HG03097 (cell line): ENCODE results near the gene IFIT3.

Experiments
- ATAC-seq: cut with Tn5 transposase; IDR thresholded peaks from one replicate; pipeline ENCODE4 v1.9.1; 2021; ENCODE audit not compliant: unreplicated experiment, low FRiP score

The IFIT3 gene

DNA sequence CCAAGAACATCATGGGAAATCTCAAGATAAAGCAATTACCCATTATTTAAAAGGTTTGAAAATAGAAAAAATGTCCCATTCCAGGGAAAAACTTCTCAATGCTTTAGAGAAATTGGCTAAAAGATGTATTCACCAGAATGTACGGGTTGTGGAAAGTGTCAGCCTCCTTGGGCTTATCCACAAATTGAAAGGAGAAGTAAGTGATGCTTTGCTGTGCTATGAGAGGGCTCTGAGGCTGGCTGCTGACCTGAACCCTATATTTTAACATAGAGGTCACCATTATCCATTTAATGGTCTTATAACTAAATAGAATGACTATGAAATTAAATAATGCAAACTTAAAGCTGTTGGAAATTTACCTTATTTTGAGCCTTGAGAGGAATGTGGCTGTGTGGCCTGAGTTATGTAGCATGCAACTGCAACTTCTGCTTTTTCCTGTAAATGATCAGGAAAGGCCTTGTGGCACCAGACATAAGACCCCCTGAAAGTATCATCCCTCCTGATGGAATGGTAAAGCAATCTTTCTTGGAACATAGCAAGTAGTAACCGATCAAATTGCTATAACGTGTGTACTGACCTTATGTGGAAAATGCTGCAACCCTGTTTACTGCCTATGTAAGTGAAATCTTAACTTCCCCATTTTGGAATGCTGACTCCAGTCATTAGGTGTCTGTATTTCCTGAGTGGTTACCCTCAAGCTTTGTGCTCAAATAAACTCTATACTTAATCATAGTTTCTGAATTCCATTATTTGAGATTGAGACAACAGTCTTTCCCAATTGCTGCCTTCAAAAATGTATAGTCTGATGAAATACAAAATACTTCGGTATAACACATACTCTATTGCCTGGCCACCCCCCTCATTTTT, 56.9 kb downstream of the IFIT3 start:
- no peak for ATAC-seq

DNA sequence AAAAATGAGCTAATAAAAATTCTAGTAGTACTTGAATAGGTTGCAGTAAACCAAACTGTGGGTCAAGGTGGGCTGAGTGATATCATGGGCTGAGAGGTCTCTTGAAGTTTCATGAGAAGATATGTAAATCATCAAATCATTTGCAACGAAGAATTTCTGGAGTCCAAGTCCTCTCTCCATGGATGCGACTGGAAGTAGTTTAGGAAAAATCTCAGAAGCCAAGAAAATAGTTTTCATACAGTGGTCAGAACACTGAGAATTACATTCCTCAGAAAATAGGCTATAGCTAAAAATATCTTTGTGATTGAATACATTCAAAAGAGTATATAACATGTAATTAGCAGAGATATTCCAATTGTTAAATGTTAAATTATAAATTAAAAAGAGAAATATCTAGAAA, 61.0 kb downstream of the IFIT3 start:
- no peak for ATAC-seq

DNA sequence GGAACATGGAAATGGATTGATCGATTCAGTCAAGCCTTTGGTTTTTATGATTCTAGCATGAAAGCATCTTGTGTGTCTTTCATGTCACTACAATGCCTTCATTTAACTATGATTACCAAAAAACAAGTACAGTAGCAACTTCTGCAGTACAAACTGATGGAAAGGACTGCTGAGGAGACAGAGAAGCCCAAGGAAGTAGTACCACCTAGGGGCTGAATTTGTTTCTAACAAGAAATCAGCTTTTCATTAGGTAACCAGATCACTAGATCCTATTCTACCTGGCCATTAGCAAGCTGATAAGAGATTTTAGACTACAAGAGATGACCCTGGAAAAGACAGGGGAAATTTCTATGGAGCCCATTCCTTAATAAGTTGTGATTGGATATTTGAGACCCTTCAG, 61.5 kb downstream of the IFIT3 start:
- ATAC-seq, result no peak
